Stomach (tissue), 4 donors: Measurements from ENCODE around the gene SGPP1.
A peak's percentile ranks its signal among the peaks of the same experiment; 100 is the strongest.

Experiments used
- CTCF ChIP-seq, 7 experiments: fragments of 450-650 bp in 4 of 7; fragments of 200-600 bp in 3 of 7; sonication (generic) in 3 of 7; IDR thresholded peaks; one replicate each; pipeline ENCODE4 v1.5.1; 2016 to 2019; ENCODE audit warnings: antibody characterized with exemption in 7 of 7, control low read depth in 2 of 7, mild to moderate bottlenecking in 1 of 7
- POLR2A ChIP-seq, 4 donors: fragments of 450-650 bp; IDR thresholded peaks; one replicate each; pipeline ENCODE4 v1.6.1; 2016; ENCODE audit warnings: antibody characterized with exemption in 4 of 4, control low read depth in 2 of 4, mild to moderate bottlenecking in 1 of 4, moderate library complexity in 1 of 4
- POLR2AphosphoS5 ChIP-seq, 3 donors: sonication (generic); formaldehyde crosslinking; IDR thresholded peaks; one replicate each; pipeline ENCODE4 v1.6.1; 2016; ENCODE audit warnings: antibody characterized with exemption in 3 of 3

- no peak for TF ChIP-seq POLR2A (IDR thresholded peaks at IDR 0.05)
- peak in 5 of 7 experiments; percentile 23 to 55 (median 45) for TF ChIP-seq CTCF (IDR thresholded peaks at IDR 0.05)
- TF ChIP-seq POLR2AphosphoS5 (IDR thresholded peaks at IDR 0.05): no peak
Observed at GRCh38 chr14:63770187-63770807, 42.4 kb upstream of the SGPP1 start.
